GM23338 (cell line): ENCODE measurements around the gene AK2. TPM values are rescaled to one million over a fixed set of nuclear protein-coding genes. Genes with fewer than 3 reads are reported as not detected.

Experiments
- ATAC-seq: fragments of 200-7000 bp; cut with Tn5 transposase; 3 replicates; pipeline ENCODE4 v1.9.1; 2020
- DNase-seq: peaks from one replicate; pipeline ENCODE4 v3.0.0-alpha.2; 2015; ENCODE audit warnings: low spot score
- H2AFZ ChIP-seq: fragments of 200-600 bp; sonication (generic); 2 replicates; pipeline ENCODE4 v1.8.0; 2016; ENCODE audit warnings: antibody characterized with exemption, mild to moderate bottlenecking, moderate library complexity
- H3F3A ChIP-seq: fragments of 200-600 bp; sonication (generic); replicated peaks from 2 replicates; pipeline ENCODE4 v1.8.0; 2017; ENCODE audit warnings: antibody characterized with exemption, mixed run types, low read depth
- H3K27ac ChIP-seq: fragments of 200-600 bp; sonication (generic); 2 replicates; pipeline ENCODE4 v1.6.1; 2016; ENCODE audit warnings: low read depth
- H3K27me3 ChIP-seq: fragments of 200-600 bp; sonication (generic); 2 replicates; pipeline ENCODE4 v1.8.0; 2016; ENCODE audit warnings: mild to moderate bottlenecking, mixed run types, moderate library complexity; ENCODE audit not compliant: insufficient read depth
- H3K36me3 ChIP-seq: fragments of 200-600 bp; sonication (generic); 2 replicates; pipeline ENCODE4 v1.8.0; 2016; ENCODE audit warnings: mild to moderate bottlenecking; ENCODE audit not compliant: insufficient read depth
- H3K4me1 ChIP-seq: fragments of 200-600 bp; sonication (generic); 2 replicates; pipeline ENCODE4 v1.8.0; 2016; ENCODE audit warnings: mild to moderate bottlenecking, moderate library complexity; ENCODE audit not compliant: insufficient read depth
- H3K4me2 ChIP-seq: fragments of 200-600 bp; sonication (generic); 2 replicates; pipeline ENCODE4 v1.7.1; 2017; ENCODE audit warnings: mixed run types
- H3K4me3 ChIP-seq: fragments of 200-600 bp; sonication (generic); 2 replicates; pipeline ENCODE4 v1.6.1; 2016; ENCODE audit warnings: mixed run types
- H3K79me2 ChIP-seq: fragments of 200-600 bp; sonication (generic); replicated peaks from 2 replicates; pipeline ENCODE4 v1.8.0; 2017; ENCODE audit warnings: mild to moderate bottlenecking; ENCODE audit not compliant: insufficient read depth
- H3K9me2 ChIP-seq: fragments of 200-600 bp; sonication (generic); 2 replicates; pipeline ENCODE4 v1.8.0; 2017; ENCODE audit not compliant: insufficient read depth
- H4K20me1 ChIP-seq: fragments of 200-600 bp; sonication (generic); replicated peaks from 2 replicates; pipeline ENCODE4 v1.8.0; 2017; ENCODE audit warnings: mild to moderate bottlenecking; ENCODE audit not compliant: insufficient read depth
- H3K27ac Mint-ChIP-seq: 2 replicates; pipeline ENCODE4 v1.8.0; 2020; ENCODE audit warnings: inconsistent platforms, mild to moderate bottlenecking, moderate library complexity, mixed read lengths
- H3K27me3 Mint-ChIP-seq: 3 replicates; pipeline ENCODE4 v1.8.0; 2022; ENCODE audit warnings: low read depth, mild to moderate bottlenecking, moderate library complexity, mixed read lengths, inconsistent platforms; ENCODE audit not compliant: insufficient read depth, poor library complexity
- H3K36me3 Mint-ChIP-seq: 3 replicates; pipeline ENCODE4 v1.8.0; 2021; ENCODE audit warnings: low read depth, mild to moderate bottlenecking, inconsistent platforms, moderate library complexity, mixed read lengths
- H3K4me1 Mint-ChIP-seq: 3 replicates; pipeline ENCODE4 v1.8.0; 2020; ENCODE audit warnings: mild to moderate bottlenecking, inconsistent platforms, mixed read lengths
- H3K4me3 Mint-ChIP-seq: 3 replicates; pipeline ENCODE4 v1.8.0; 2021; ENCODE audit warnings: moderate library complexity, mild to moderate bottlenecking, inconsistent platforms, mixed read lengths
- H3K9me3 Mint-ChIP-seq: 3 replicates; pipeline ENCODE4 v1.8.0; 2020; ENCODE audit warnings: moderate library complexity, mild to moderate bottlenecking, inconsistent platforms, mixed read lengths
- CREB1 ChIP-seq: fragments of 250-450 bp; sonication (Bioruptor Pico); IDR thresholded peaks from 2 replicates; pipeline ENCODE4 v1.5.0; 2020; ENCODE audit warnings: low read depth, mild to moderate bottlenecking, moderate library complexity
- EZH2 ChIP-seq: fragments of 200-600 bp; sonication (generic); IDR thresholded peaks from one replicate; pipeline ENCODE4 v1.8.0; 2017; ENCODE audit warnings: antibody characterized with exemption, mild to moderate bottlenecking, low read depth; ENCODE audit not compliant: unreplicated experiment
- EZH2phosphoT487 ChIP-seq: fragments of 200-600 bp; sonication (generic); IDR thresholded peaks from one replicate; pipeline ENCODE4 v1.8.1; 2018; ENCODE audit warnings: antibody characterized with exemption; ENCODE audit not compliant: unreplicated experiment
- JUNB ChIP-seq: IDR thresholded peaks from one replicate; pipeline ENCODE4 v1.6.1; 2016; ENCODE audit warnings: antibody characterized with exemption; ENCODE audit not compliant: unreplicated experiment
- NANOG ChIP-seq: IDR thresholded peaks from 2 replicates; pipeline ENCODE4 v1.6.1; 2016; ENCODE audit warnings: antibody characterized with exemption, borderline replicate concordance
- POLR2AphosphoS5 ChIP-seq: IDR thresholded peaks from 2 replicates; pipeline ENCODE4 v1.6.1; 2016; ENCODE audit warnings: antibody characterized with exemption, low read depth
- STAT1 ChIP-seq: IDR thresholded peaks from one replicate; pipeline ENCODE4 v1.6.1; 2016; ENCODE audit warnings: antibody characterized with exemption; ENCODE audit not compliant: unreplicated experiment
- polyA plus RNA-seq: library from polyadenylated mRNA; unstranded; fragments of >200 nt; fragmentation: Nextera tagmentation; extraction: Ambion mirVana; gene quantifications from 2 replicates; pipeline ENCODE4 v1.2.1, GENCODE V29; 2016
- total RNA-seq: library from RNA; depleted of rRNA; stranded (reverse); fragments of >200 nt; shearing (Covaris generic); gene quantifications from 2 replicates; pipeline ENCODE4 v1.2.3, GENCODE V29; 2014
- TF ChIP-seq, protein P1 (sequence below): IDR thresholded peaks from one replicate; pipeline ENCODE4 v1.6.1; 2018; ENCODE audit warnings: antibody characterized with exemption; ENCODE audit not compliant: unreplicated experiment
- TF ChIP-seq, protein P2 (sequence below), 2 experiments: fragments of 200-600 bp in 1 of 2; sonication (generic) in 1 of 2; conservative IDR thresholded peaks; 2 replicates each; pipeline versions ENCODE4 v1.5.1 to v1.6.1; 2016 to 2017; ENCODE audit warnings: antibody characterized with exemption in 2 of 2, low read depth in 2 of 2, mild to moderate bottlenecking in 2 of 2, moderate library complexity in 1 of 2

AK2 gene
- total and polyA plus RNA-seq, 2 experiments from 2014 or later, result 125 to 142 TPM

DNA sequence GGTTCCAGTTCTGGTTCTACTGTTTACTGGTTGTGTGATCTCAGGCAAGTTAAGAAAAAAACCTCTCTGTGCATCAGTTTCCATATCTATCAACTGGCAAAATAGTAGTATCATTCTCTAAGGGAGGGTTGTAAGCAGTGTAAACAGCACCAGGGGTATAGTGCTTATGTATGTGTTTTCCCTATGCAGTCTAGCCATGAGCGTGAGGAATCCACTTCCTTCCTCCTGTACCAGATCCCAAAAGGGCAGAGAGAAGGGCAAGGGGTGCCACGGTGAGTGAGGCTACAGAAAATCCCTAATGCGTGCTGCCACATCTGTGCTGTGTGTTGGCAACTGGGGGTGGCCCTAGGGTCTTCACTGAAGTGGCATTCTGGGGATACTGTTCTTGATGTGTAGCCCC is 53.7 kb downstream of the AK2 start (continued):
- TF ChIP-seq, protein P1, sequence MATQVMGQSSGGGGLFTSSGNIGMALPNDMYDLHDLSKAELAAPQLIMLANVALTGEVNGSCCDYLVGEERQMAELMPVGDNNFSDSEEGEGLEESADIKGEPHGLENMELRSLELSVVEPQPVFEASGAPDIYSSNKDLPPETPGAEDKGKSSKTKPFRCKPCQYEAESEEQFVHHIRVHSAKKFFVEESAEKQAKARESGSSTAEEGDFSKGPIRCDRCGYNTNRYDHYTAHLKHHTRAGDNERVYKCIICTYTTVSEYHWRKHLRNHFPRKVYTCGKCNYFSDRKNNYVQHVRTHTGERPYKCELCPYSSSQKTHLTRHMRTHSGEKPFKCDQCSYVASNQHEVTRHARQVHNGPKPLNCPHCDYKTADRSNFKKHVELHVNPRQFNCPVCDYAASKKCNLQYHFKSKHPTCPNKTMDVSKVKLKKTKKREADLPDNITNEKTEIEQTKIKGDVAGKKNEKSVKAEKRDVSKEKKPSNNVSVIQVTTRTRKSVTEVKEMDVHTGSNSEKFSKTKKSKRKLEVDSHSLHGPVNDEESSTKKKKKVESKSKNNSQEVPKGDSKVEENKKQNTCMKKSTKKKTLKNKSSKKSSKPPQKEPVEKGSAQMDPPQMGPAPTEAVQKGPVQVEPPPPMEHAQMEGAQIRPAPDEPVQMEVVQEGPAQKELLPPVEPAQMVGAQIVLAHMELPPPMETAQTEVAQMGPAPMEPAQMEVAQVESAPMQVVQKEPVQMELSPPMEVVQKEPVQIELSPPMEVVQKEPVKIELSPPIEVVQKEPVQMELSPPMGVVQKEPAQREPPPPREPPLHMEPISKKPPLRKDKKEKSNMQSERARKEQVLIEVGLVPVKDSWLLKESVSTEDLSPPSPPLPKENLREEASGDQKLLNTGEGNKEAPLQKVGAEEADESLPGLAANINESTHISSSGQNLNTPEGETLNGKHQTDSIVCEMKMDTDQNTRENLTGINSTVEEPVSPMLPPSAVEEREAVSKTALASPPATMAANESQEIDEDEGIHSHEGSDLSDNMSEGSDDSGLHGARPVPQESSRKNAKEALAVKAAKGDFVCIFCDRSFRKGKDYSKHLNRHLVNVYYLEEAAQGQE, result no peak
- TF ChIP-seq NANOG, result no peak

DNA sequence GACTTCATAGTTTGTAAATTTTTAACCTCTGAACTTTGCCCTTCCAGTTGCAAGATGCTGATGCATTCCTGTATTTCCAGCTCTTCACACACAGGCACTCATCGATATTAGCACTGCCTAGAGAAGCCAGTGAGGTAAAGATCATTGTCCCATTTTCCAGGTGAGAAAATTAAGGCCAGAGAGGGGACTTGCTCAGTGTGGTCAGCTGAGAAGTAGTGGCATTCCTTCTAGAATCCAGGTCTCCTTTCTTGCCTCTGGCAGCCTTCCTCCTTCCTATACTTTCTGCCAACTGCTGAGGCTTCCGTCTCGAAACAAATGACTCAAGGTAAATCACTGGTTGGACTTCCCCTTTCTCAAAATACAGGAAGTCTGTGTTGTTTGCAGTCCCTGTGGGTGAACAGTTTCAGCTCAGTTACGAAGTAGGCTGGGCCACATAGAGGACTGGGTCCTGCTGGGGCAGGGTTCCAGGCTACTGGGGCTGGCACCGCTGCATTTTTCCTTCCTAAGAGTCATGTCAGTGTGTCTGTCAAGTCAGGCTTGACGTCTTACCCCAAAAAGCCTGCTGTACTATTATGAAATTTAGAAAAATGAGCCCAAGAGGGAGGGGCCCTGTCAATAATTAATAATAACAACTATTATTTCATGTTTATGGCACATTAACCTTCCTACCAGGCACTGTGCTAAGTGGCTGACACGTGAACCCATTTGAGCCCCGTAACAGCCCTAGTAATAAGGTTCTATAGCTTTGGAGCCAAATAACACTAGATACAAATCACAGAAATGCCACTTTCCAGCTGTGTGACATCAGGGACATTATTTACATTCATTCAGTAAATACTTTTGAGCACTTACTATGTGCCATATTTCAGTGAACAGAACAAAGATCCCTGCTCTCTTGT is 55.4 kb downstream of the AK2 start:
- ATAC-seq, result peak; percentile 19
- Mint-ChIP-seq H3K27ac (no peak overlapping the region), H3K4me3 (no peak overlapping the region; the same call in 2 of the 3 replicates), H3K9me3 (peaks cover 6% of the 10 kb centered on the region; the same call in 1 of the 3 replicates), H3K4me1 (peaks cover 56% of the 10 kb centered on the region), H3K27me3 (peaks cover 9% of the 10 kb centered on the region), H3K36me3 (peaks cover 3% of the 10 kb centered on the region; the same call in 2 of the 3 replicates)
- Histone ChIP-seq H3K4me1 (peaks cover 31% of the 10 kb centered on the region), H3K36me3 (no peaks in the 10 kb centered on the region), H3K79me2 (no peaks in the 10 kb centered on the region), H3K27me3 (peaks cover 3% of the 10 kb centered on the region; the same call in 1 of the 2 replicates), H2AFZ (no peak overlapping the region), H4K20me1 (no peaks in the 10 kb centered on the region), H3F3A (peaks cover 5% of the 10 kb centered on the region; the same call in 1 of the 2 replicates), H3K27ac (no peak overlapping the region), H3K4me3 (no peak overlapping the region), H3K9me2 (no peaks in the 10 kb centered on the region), H3K4me2 (peak overlapping the region; percentile 12)
- peak; percentile 45 for DNase-seq
- TF ChIP-seq CREB1 (CRISPR knock-in tag) (no peak), STAT1 (no peak), POLR2AphosphoS5 (no peak), EZH2phosphoT487 (no peak), EZH2 (no peak), JUNB (no peak)
- TF ChIP-seq, protein P2, sequence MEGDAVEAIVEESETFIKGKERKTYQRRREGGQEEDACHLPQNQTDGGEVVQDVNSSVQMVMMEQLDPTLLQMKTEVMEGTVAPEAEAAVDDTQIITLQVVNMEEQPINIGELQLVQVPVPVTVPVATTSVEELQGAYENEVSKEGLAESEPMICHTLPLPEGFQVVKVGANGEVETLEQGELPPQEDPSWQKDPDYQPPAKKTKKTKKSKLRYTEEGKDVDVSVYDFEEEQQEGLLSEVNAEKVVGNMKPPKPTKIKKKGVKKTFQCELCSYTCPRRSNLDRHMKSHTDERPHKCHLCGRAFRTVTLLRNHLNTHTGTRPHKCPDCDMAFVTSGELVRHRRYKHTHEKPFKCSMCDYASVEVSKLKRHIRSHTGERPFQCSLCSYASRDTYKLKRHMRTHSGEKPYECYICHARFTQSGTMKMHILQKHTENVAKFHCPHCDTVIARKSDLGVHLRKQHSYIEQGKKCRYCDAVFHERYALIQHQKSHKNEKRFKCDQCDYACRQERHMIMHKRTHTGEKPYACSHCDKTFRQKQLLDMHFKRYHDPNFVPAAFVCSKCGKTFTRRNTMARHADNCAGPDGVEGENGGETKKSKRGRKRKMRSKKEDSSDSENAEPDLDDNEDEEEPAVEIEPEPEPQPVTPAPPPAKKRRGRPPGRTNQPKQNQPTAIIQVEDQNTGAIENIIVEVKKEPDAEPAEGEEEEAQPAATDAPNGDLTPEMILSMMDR (conservative IDR thresholded peaks at IDR 0.05; ENCODE audit: low read depth in 2 of 2), result no peak
- TF ChIP-seq, protein P1, result no peak
